HG02970 (cell line): ENCODE results near the gene U2AF1L4.
"Not testable (repeated sequence)": the region's sequence is repeated elsewhere in the genome, so short reads cannot be mapped to it uniquely, and the experiment has no call there.

Source experiments
- ATAC-seq: cut with Tn5 transposase; IDR thresholded peaks from one replicate; pipeline ENCODE4 v1.9.1; 2021; ENCODE audit warnings: mild to moderate bottlenecking, moderate library complexity, moderate number of reproducible peaks; ENCODE audit not compliant: unreplicated experiment, low FRiP score

U2AF1L4 gene

DNA sequence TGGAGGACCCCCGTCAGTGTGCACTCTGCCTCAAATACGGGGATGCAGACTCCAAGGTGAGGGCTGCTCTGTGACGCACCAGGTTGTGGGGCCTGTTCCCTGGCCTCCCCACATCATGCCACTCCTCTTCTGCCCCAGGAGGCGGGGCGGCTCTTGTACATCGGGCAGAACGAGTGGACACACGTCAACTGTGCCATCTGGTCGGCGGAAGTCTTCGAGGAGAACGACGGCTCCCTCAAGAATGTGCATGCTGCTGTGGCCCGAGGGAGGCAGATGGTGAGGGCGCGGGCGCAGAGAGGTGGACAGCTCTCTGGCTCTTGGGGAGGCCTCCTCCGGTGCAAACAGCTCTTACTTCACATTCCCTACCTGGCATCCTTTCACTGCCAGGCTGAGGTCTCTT, 16.2 kb downstream of the U2AF1L4 start:
- no peak for ATAC-seq

DNA sequence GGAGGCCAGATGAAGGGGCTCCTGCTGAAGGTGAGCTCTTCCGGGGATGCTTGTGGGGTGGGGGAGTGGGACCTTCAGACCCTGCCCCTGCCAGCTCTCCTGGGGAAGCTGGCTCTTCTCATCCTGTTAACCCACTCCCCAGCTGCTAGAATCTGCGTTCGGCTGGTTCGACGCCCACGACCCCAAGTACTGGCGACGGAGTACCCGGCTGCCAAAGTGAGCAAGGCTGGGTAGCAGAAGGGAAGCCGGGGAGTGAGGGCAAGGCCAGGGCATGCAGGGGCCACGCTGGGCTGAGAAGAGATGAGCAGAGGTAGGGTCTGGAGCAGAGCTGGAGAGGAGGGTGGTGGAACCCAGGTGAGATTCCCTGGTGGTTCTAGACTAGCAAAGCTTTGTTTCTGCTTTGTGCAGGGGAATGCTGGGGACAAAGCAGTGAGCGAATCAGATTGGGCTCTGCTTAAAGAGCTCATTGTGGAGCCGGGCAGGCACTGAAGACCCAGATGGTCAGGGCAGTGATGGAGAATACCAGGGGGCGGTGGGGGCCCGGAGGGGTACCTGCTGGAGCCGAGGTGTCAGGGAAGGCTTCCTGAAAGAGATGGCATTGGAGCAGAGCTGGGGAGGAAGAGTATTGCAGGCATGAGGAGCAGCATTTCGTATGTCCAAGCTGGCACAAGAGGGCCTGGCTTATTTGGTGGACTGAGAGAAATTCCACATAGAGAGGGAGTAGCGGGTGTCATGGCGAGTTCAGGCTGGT, 17.1 kb downstream of the U2AF1L4 start:
- no peak for ATAC-seq

DNA sequence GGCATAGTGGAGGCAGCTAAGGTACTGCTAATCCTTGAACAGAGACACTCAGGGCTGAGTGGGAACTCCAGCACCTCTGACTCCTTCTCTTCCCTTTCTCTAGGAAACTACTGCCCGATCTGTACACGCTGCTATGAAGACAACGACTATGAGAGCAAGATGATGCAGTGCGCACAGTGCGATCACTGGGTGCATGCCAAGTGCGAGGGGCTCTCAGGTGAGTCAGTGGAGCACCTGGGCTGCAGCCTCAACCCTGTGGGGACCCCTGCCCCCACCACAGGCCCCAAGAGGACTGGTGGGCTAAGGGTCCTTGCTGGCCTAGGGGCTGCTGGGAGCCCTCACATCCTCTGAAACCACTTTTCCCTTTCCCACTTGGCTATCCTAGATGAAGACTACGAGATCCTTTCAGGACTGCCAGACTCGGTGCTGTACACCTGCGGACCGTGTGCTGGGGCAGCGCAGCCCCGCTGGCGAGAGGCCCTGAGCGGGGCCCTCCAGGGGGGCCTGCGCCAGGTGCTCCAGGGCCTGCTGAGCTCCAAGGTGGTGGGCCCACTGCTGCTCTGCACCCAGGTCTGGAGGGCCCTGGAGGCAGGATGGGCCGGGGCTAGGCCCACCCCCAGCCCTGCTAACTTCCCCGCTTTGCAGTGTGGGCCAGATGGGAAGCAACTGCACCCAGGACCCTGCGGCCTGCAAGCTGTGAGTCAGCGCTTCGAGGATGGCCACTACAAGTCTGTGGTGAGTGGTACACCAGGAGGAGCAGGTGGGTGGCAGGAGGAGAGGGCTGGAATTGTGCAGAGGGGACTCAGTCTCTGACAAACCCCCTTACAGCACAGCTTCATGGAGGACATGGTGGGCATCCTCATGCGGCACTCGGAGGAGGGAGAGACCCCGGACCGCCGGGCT, 17.9 kb downstream of the U2AF1L4 start:
- ATAC-seq, result no peak

DNA sequence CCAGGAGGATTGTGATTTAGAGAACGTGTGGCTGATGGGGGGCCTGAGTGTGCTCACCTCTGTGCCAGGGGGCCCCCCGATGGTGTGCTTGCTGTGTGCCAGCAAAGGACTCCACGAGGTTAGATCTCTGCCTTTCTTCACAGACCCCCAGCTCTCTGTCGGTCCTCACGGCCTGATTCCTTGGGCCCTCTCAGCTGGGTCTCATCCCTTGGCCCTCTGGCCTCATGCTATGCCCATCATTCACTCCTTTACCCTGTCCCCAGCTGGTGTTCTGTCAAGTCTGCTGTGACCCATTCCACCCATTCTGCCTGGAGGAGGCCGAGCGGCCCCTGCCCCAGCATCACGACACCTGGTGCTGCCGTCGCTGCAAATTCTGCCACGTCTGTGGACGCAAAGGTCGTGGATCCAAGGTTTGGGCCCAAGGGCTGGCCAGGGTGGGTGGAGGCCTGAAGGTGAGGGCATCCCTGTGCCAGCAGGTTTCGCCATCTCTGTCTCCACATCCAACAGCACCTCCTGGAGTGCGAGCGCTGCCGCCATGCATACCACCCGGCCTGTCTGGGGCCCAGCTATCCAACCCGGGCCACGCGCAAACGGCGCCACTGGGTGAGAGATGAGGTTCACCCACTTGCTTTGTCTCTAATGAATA, 19.9 kb downstream of the U2AF1L4 start:
- no peak for ATAC-seq

DNA sequence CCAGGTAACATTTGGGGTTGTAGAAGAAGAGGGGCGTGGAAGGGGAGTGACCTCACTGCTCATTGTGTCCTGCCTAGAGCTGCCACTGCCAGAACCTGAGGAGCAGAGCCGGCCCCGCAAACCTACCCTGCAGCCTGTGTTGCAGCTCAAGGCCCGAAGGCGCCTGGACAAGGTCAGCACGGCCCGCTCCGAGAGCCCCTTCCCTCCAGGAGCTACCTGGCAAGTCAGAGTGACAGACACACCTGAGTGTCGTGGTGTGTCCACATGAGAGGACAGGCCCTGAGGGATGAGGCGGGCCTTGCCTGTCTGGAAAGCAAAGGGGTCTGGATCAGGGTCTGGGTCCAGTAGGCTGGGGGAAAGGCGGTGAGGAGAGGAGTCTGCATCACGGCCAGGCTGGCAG, 20.7 kb downstream of the U2AF1L4 start:
- no peak for ATAC-seq

DNA sequence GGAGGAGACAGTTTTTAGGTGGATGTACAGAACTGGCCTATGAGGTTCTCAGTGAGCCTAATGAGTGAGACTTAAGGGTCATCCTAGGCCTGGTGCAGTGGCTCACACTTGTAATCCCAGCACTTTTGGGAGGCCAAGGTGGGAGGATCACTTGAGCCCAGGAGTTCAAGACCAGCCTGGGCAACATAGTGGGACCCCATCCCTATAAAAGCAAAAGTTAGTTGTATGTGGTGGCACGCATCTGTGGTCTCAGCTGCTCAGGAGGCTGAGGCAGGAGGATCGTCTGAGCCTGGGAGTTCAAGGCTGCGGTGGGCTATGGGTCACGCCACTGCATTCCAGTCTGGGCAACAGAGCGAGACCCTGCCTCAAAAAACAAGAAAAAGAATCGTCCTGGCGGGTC, 21.1 kb downstream of the U2AF1L4 start:
- ATAC-seq, result not testable (repeated sequence)

DNA sequence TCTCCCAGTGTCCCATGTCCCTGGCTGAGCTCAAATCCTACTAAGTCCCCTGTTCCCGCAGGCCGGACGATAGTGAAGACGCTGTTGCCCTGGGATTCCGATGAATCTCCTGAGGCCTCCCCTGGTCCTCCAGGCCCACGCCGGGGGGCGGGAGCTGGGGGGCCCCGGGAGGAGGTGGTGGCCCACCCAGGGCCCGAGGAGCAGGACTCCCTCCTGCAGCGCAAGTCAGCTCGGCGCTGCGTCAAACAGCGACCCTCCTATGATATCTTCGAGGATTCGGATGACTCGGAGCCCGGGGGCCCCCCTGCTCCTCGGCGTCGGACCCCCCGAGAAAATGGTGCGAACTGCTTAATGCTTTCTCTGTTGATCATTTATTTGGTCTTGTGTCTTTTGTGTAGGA, 21.5 kb downstream of the U2AF1L4 start:
- no peak for ATAC-seq

DNA sequence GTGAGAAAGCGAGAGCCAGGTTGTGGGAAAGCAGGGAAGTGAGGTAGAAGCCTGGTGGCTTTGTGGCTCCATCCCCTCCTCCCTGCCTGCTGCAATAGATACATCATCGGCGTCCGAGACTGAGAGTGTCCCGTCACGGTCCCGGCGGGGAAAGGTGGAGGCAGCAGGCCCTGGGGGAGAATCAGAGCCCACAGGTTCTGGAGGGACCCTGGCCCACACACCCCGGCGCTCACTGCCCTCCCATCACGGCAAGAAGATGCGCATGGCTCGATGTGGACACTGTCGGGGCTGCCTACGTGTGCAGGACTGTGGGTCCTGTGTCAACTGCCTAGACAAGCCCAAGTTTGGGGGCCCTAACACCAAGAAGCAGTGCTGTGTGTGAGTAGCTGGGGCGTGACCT, 22.3 kb downstream of the U2AF1L4 start:
- ATAC-seq, result no peak

DNA sequence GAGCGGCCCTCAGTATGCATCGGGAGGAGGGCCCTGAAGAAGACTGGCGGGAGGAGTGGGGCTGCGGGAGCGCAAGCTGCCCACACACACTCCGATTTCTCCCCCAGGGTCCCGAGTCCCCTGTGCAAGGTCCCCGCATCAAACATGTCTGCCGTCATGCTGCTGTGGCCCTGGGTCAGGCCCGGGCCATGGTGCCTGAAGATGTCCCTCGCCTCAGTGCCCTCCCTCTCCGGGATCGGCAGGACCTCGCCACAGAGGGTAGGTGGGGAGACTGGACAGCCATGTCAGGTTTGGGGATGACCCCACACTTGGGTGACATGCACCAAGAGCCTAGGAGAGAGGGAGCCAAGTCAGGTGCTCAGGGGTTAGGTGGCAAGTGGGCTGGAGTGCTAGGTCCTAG, 22.8 kb downstream of the U2AF1L4 start:
- no peak for ATAC-seq

DNA sequence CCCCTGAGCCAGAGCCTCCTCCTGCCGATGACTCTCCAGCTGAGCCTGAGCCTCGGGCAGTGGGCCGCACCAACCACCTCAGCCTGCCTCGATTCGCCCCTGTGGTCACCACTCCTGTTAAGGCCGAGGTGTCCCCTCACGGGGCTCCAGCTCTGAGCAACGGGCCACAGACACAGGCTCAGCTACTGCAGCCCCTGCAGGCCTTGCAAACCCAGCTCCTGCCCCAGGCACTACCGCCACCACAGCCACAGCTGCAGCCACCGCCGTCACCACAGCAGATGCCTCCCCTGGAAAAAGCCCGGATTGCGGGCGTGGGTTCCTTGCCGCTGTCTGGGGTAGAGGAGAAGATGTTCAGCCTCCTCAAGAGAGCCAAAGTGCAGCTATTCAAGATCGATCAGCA, 23.8 kb downstream of the U2AF1L4 start:
- ATAC-seq, result no peak

DNA sequence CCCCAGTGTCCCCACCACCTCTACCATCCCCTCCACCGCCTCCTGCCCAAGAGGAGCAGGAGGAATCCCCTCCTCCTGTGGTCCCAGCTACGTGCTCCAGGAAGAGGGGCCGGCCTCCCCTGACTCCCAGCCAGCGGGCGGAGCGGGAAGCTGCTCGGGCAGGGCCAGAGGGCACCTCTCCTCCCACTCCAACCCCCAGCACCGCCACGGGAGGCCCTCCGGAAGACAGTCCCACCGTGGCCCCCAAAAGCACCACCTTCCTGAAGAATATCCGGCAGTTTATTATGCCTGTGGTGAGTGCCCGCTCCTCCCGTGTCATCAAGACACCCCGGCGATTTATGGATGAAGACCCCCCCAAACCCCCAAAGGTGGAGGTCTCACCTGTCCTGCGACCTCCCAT, 24.6 kb downstream of the U2AF1L4 start:
- ATAC-seq, result no peak

DNA sequence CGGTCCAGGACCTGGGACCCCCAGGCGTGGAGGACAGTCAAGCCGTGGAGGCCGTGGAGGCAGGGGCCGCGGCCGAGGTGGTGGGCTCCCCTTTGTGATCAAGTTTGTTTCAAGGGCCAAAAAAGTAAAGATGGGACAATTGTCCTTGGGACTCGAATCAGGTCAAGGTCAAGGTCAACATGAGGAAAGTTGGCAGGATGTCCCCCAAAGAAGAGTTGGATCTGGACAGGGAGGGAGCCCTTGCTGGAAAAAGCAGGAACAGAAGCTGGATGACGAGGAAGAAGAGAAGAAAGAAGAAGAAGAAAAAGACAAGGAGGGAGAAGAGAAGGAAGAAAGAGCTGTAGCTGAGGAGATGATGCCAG, 25.1 kb downstream of the U2AF1L4 start:
- ATAC-seq, result no peak

DNA sequence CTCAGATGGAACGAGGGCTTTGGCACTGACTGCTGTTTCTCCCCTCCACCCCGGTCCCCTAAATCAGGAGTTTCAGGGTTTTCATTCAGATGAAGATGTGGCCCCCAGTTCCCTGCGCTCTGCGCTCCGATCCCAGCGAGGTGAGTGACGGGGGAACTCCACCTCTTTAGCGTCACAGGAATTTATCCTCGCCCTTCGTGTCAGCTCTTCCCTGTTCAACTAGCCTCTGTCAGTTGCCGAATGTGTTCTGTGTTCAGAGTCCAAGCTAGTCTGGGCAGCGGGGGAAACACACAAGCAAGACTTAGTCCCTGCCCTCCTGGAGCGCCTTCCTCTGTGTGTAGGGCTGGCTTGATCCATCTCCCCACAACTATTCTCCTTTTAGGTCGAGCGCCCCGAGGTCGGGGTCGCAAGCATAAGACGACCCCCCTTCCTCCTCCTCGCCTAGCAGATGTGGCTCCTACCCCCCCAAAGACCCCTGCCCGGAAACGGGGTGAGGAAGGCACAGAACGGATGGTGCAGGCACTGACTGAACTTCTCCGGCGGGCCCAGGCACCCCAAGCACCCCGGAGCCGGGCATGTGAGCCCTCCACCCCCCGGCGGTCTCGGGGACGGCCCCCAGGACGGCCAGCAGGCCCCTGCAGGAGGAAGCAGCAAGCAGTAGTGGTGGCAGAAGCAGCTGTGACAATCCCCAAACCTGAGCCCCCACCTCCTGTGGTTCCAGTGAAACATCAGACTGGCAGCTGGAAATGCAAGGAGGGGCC, 25.6 kb downstream of the U2AF1L4 start:
- ATAC-seq, result no peak

DNA sequence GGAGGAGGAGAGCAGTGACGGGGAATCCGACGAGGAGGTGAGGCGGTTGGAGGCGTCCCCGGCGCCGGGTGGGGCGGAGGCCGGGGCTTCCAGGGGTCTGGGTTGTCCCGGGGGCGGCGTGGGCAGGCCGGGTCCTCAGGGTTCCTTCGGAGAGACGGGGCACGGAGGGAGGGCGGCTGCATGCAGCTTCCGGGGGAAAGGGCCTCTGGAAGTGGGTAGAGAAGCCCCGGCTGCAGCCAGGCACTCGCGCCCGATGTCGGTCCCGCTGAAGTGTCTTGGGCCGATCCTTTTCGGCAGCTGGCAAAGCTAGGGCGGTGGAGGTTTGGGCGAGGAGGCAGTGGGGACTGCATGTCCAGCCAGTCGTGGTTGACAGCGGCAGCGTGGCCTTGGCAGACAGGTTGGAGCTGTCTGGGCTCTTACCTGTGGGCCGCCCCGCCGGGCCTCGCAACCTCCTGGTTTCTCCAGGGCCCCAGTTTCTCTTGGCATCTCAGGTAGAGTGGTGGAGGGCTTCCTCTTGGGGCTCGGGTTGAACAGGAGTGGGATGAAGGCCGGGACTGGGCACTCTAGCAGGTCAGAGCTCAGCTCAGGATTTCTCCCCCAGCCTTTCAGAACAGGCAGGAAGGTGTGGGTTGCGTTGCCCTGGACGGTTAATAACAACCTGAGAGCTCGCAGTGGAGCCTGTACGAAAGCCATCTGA, 26.7 kb downstream of the U2AF1L4 start:
- peak; percentile 4 for ATAC-seq

DNA sequence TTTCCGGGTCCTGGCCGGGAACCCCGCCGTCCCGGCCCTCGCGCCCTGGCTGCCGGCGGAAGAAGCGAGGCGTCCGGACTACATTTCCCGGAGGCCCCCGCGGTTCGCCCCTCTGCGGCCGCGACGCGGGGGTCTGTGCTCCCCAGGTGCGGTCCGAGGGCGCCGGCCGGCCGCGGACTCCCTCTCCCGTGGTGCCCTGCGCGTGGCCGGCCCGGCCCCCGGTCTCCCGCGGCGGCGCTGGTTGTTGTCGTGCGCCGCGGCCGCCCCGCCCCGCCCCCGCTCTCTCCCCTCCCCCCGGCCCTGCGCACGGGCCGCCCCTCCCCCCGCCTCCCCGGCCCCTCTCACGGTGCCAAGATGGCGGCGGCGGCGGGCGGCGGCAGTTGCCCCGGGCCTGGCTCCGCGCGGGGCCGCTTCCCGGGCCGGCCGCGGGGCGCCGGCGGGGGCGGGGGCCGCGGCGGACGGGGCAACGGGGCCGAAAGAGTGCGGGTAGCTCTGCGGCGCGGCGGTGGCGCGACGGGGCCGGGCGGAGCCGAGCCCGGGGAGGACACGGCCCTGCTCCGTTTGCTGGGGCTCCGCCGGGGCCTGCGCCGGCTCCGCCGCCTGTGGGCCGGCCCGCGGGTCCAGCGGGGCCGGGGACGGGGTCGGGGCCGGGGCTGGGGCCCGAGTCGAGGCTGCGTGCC, 27.4 kb downstream of the U2AF1L4 start, which contains the start of gene KMT2B:
TSS of gene KMT2B (plus strand) at position 339 of the 680 bp plus-strand sequence. CDS start at position 355, 16 bp downstream.
- peak; percentile 37 for ATAC-seq

DNA sequence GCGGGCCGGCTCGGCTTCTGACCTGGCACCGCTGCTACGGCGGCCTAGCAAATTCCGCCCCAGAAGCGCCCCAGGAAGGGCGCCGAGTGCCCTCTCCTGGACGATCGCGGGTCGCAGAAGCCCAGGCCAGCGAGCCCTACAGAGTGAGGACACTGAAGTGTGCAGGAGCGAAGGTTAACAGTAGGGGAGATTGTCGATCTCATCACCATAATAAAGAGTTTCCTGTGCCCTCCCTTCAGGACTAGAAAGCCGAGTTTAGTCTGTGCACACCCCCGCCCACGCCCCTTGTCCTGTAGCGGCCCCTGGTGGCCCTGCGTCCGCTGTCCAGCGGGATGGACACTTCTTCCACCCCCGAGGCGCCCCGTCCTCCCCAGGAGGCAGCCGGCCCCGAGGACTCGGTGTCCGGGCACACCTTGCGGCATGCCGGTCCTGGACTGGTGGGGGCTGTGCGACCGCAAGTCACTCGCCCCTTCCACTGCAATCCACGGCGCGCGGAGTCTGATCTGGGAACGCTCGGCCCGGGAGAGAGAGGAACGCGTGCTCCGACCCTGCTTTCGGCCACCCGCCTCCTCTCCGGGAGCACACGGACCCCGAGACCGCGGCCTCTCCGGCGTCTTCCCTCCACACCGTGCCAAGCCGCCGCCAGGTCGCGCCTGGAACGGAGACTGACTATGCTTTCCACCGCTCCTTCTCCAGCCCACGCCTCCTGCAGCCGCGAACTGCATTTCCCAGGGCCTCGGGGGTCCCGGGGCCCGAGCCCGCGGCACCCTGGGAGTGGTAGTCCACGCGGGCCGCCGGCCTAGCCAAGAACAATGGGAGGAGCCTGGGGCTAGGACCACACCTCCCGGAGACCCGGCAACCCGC, 28.2 kb downstream of the U2AF1L4 start:
- ATAC-seq, result peak; percentile 49

DNA sequence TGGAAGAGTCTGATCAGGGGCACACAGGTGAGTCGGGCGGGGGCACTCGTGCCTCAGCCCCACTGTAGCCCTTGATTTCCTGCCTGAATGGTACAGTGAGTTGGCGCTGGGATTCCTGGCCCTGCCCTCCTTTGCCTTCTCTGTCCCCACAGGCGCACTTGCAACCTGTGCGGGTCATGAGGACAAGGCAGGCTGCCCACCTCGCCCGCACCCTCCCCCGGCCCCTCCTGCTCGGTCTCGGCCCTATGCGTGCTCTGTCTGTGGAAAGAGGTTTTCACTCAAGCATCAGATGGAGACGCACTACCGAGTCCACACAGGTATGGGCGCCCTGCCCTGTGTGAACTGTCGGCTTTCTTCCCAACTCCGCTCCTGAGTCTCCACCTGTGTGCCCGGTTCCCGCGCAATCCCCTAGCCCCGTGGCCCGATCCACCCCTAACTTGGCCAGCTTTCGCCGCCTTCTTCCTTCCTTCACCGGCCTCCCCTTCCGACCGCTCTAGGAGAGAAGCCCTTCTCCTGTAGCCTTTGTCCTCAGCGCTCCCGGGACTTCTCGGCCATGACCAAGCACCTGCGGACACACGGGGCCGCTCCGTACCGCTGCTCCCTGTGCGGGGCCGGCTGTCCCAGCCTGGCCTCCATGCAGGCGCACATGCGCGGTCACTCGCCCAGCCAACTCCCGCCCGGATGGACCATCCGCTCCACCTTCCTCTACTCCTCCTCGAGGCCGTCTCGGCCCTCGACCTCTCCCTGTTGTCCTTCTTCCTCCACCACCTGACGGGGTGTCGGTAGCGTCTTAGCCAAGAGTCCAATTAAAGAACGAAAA, 29.0 kb downstream of the U2AF1L4 start:
- ATAC-seq, result no peak
